GM21526 (cell line): ENCODE results near the gene SLC10A7.
A peak's percentile ranks its signal among the peaks of the same experiment; 100 is the strongest.

Experiments
- ATAC-seq: cut with Tn5 transposase; IDR thresholded peaks from one replicate; pipeline ENCODE4 v1.9.1; 2021; ENCODE audit warnings: moderate library complexity; ENCODE audit not compliant: unreplicated experiment, low FRiP score

SLC10A7 gene

GRCh38 chr4:146273204-146273901 is 248.4 kb downstream of the SLC10A7 start:
- ATAC-seq = peak; percentile 67

- no peak for ATAC-seq
Measured at GRCh38 chr4:146271466-146271865, 250.3 kb downstream of the SLC10A7 start.

GRCh38 chr4:146269228-146269653 is 252.5 kb downstream of the SLC10A7 start:
- ATAC-seq = peak; percentile 64

GRCh38 chr4:146267826-146268225 is 253.9 kb downstream of the SLC10A7 start:
- ATAC-seq = no peak

- ATAC-seq = no peak
Measured at GRCh38 chr4:146265950-146266490, 255.7 kb downstream of the SLC10A7 start.

GRCh38 chr4:146263793-146264192 is 257.9 kb downstream of the SLC10A7 start:
- ATAC-seq = no peak

- no peak for ATAC-seq
Measured at GRCh38 chr4:146261041-146261440, 260.7 kb downstream of the SLC10A7 start.

GRCh38 chr4:146260521-146260920 is 261.2 kb downstream of the SLC10A7 start:
- ATAC-seq = no peak

- ATAC-seq = no peak
Measured at GRCh38 chr4:146257511-146257910, 264.2 kb downstream of the SLC10A7 start.

GRCh38 chr4:146256328-146256727 is 265.4 kb downstream of the SLC10A7 start:
- no peak for ATAC-seq

- no peak for ATAC-seq
Measured at GRCh38 chr4:146255874-146256273, 265.9 kb downstream of the SLC10A7 start.

GRCh38 chr4:146255463-146255862 is 266.3 kb downstream of the SLC10A7 start:
- no peak for ATAC-seq

GRCh38 chr4:146252969-146253611 is 268.6 kb downstream of the SLC10A7 start:
- no peak for ATAC-seq

GRCh38 chr4:146247356-146247755 is 274.4 kb downstream of the SLC10A7 start:
- no peak for ATAC-seq

- no peak for ATAC-seq
Measured at GRCh38 chr4:146246381-146246780, 275.4 kb downstream of the SLC10A7 start.

- no peak for ATAC-seq
Measured at GRCh38 chr4:146245850-146246249, 275.9 kb downstream of the SLC10A7 start.

- ATAC-seq = no peak
Measured at GRCh38 chr4:146245246-146245645, 276.5 kb downstream of the SLC10A7 start.

- ATAC-seq = no peak
Measured at GRCh38 chr4:146244496-146244895, 277.2 kb downstream of the SLC10A7 start.

- no peak for ATAC-seq
Measured at GRCh38 chr4:146243883-146244277, 277.9 kb downstream of the SLC10A7 start.

GRCh38 chr4:146243141-146243882 is 278.4 kb downstream of the SLC10A7 start:
- ATAC-seq = peak; percentile 74

GRCh38 chr4:146238107-146238506 is 283.6 kb downstream of the SLC10A7 start:
- ATAC-seq = no peak
